HepG2 (cell line): ENCODE data around the gene SMARCD1. TPM values are rescaled to one million over a fixed set of nuclear protein-coding genes. Genes with fewer than 3 reads are reported as not detected.

ENCODE experiments used
- ATAC-seq: fragments of 200-7000 bp; cut with Tn5 transposase; 3 replicates; pipeline ENCODE4 v1.9.1; 2020; ENCODE audit warnings: mild to moderate bottlenecking, moderate library complexity
- BruUV-seq: library from RNA; stranded (reverse); fragments of 400-500 nt; replicated peaks from 2 replicates; lab custom pipeline; 2021; lab: Mats Ljungman, UMichigan
- CTCF ChIA-PET: fragments of 300-600 bp; formaldehyde crosslinking; extraction: SDS; loops from one replicate; lab custom pipeline; 2021; ENCODE audit warnings: low total read pairs, inconsistent platforms, low intra/inter-chr PET ratio; lab: Yijun Ruan, JAX
- POLR2A ChIA-PET: fragments of 350-600 bp; sonication (Branson Sonifier 250); formaldehyde crosslinking; loops from one replicate; lab custom pipeline; 2020; ENCODE audit warnings: antibody characterized with exemption, inconsistent platforms; lab: Yijun Ruan, JAX
- DNase-seq: peaks from one replicate; pipeline ENCODE4 v3.0.0-alpha.2; 2015; ENCODE audit warnings: low spot score
- FAIRE-seq: peaks from 3 replicates; lab custom pipeline; 2011; peaks lifted over from hg19 to GRCh38; lab: Jason Lieb, UNC
- H2AFZ ChIP-seq: one replicate; pipeline ENCODE4 v1.6.1; 2011; ENCODE audit warnings: low read length, inconsistent platforms
- H3K27ac ChIP-seq: fragments of 300-600 bp; 3 replicates; pipeline ENCODE4 v1.8.0; 2011; ENCODE audit warnings: mixed run types, mild to moderate bottlenecking, mixed read lengths, low read length, inconsistent platforms; ENCODE audit not compliant: insufficient read depth; ENCODE audit errors: extremely low read length
- H3K27me3 ChIP-seq, 2 experiments: fragments of 200-600 bp in 1 of 2; 2 replicates in 1 of 2; 3 replicates in 1 of 2; pipeline versions ENCODE4 v1.6.0 to v1.8.0; 2011; ENCODE audit warnings: low read length in 2 of 2, mild to moderate bottlenecking in 2 of 2, moderate library complexity in 2 of 2, inconsistent platforms in 1 of 2; ENCODE audit not compliant: insufficient read depth in 2 of 2, control insufficient read depth in 1 of 2
- H3K36me3 ChIP-seq, 2 experiments: fragments of 200-600 bp in 1 of 2; replicated peaks in 1 of 2; 2 replicates in 1 of 2; 3 replicates in 1 of 2; pipeline versions ENCODE4 v1.5.1 to v1.8.0; 2011; ENCODE audit warnings: low read length in 2 of 2, inconsistent platforms in 1 of 2; ENCODE audit not compliant: insufficient read depth in 2 of 2, control insufficient read depth in 1 of 2
- H3K4me1 ChIP-seq: 2 replicates; pipeline ENCODE4 v1.5.1; 2012; ENCODE audit warnings: low read length, inconsistent platforms; ENCODE audit not compliant: insufficient read depth
- H3K4me2 ChIP-seq: 2 replicates; pipeline ENCODE4 v1.6.0; 2011; ENCODE audit warnings: low read depth, low read length, inconsistent platforms
- H3K4me3 ChIP-seq, 3 experiments: fragments of 200-600 bp in 1 of 3; sonication (generic), shearing (Covaris generic) in 1 of 3; replicated peaks in 1 of 3; 2 replicates each; pipeline ENCODE4 v1.5.1; 2011 to 2016; ENCODE audit warnings: low read length in 3 of 3, inconsistent platforms in 2 of 3, low read depth in 2 of 3, mild to moderate bottlenecking in 2 of 3, control low read depth in 1 of 3, mixed read lengths in 1 of 3; ENCODE audit not compliant: insufficient read depth in 1 of 3
- H3K79me2 ChIP-seq: one replicate; pipeline ENCODE4 v1.6.1; 2011; ENCODE audit warnings: low read length, inconsistent platforms; ENCODE audit not compliant: insufficient read depth
- H3K9ac ChIP-seq: 2 replicates; pipeline ENCODE4 v1.6.0; 2011; ENCODE audit warnings: mild to moderate bottlenecking, low read depth, low read length, inconsistent platforms; ENCODE audit not compliant: insufficient read depth
- H3K9me3 ChIP-seq: 2 replicates; pipeline ENCODE4 v1.5.1; 2012; ENCODE audit warnings: mild to moderate bottlenecking, low read length
- H4K20me1 ChIP-seq: 2 replicates; pipeline ENCODE4 v1.6.0; 2011; ENCODE audit warnings: inconsistent platforms, mild to moderate bottlenecking, low read length, moderate library complexity; ENCODE audit not compliant: insufficient read depth
- FOXK2 ChIP-seq: fragments of 450-650 bp; IDR thresholded peaks from 2 replicates; pipeline ENCODE4 v1.6.1; 2016
- REPIN1 ChIP-seq: sonication (generic); formaldehyde crosslinking; IDR thresholded peaks from 2 replicates; pipeline ENCODE4 v1.8.0; 2022; ENCODE audit warnings: missing genetic modification reagents, low read depth, mild to moderate bottlenecking, borderline replicate concordance
- TBX2 ChIP-seq: sonication (generic); formaldehyde crosslinking; IDR thresholded peaks from 2 replicates; pipeline ENCODE4 v1.5.0; 2020; ENCODE audit warnings: missing genetic modification reagents, mild to moderate bottlenecking, borderline replicate concordance
- ZBTB42 ChIP-seq: sonication (generic); formaldehyde crosslinking; IDR thresholded peaks from 2 replicates; pipeline ENCODE4 v1.5.0; 2020; ENCODE audit warnings: mild to moderate bottlenecking, missing genetic modification reagents
- ZBTB49 ChIP-seq: sonication (generic); formaldehyde crosslinking; IDR thresholded peaks from 2 replicates; pipeline ENCODE4 v1.4.0; 2020; ENCODE audit warnings: missing genetic modification reagents, borderline replicate concordance
- ZNF512B ChIP-seq: sonication (generic); formaldehyde crosslinking; IDR thresholded peaks from 2 replicates; pipeline ENCODE4 v1.5.1; 2020; ENCODE audit warnings: missing genetic modification reagents, mild to moderate bottlenecking, borderline replicate concordance
- ZNF589 ChIP-seq: sonication (generic); formaldehyde crosslinking; conservative IDR thresholded peaks from 2 replicates; pipeline ENCODE4 v1.8.0; 2022; ENCODE audit warnings: mild to moderate bottlenecking, moderate library complexity, missing genetic modification reagents
- ZNF609 ChIP-seq: sonication (generic); formaldehyde crosslinking; IDR thresholded peaks from 2 replicates; pipeline ENCODE4 v1.4.0; 2020; ENCODE audit warnings: mild to moderate bottlenecking, missing genetic modification reagents, borderline replicate concordance
- WGBS: methylation state at CpG from one replicate; pipeline ENCODE4 v1.1.6; 2017; ENCODE audit warnings: low lambda C conversion rate; 5-methylcytosine and 5-hydroxymethylcytosine counted together
- in situ Hi-C: cut with HindIII; loops from 2 replicates; pipeline ENCODE4 v1.10.0; 2017; ENCODE audit warnings: low pct_unique_long_range_greater_than_20kb; ENCODE audit not compliant: extremely low pct_ligation_motif_present
- intact Hi-C: fragments of 100-400 bp; cut with micrococcal nuclease; formaldehyde crosslinking; loops from one replicate; pipeline ENCODE4 v1.10.0; 2022; ENCODE audit not compliant: unreplicated experiment
- polyA plus RNA-seq, 8 experiments: library from polyadenylated mRNA; depleted of rRNA in 3 of 8; stranded (reverse) in 7 of 8; unstranded in 1 of 8; fragments of >200 nt; fragmentation: Illumina TruSeq in 4 of 8; extraction: Trizol in 4 of 8; gene quantifications; 2 replicates each; pipeline versions ENCODE4 v1.2.1 to v1.2.3, GENCODE V29; 2011 to 2016; ENCODE audit warnings: low read depth in 4 of 8, missing spikeins in 1 of 8, mixed read lengths in 1 of 8; ENCODE audit not compliant: insufficient read depth in 1 of 8
- total RNA-seq, 5 experiments: library from RNA; depleted of rRNA; stranded (reverse); fragments of >200 nt; fragmentation: Illumina TruSeq; extraction: Trizol; gene quantifications; 2 replicates each; pipeline ENCODE4 v1.2.3, GENCODE V29; 2016; ENCODE audit warnings: low read depth in 1 of 5

Gene SMARCD1
- total and polyA plus RNA-seq, 2 of the 13 experiments (the other 11 are each of a cell fraction or from before 2014, with no cell fraction given), result 51.7 to 54.6 TPM

GRCh38 chr12:50051101-50051806 is 33.9 kb upstream of the SMARCD1 start:
- in situ Hi-C loops, result loop anchor here (10.0 kb wide), 1 partner anchor 186 kb away; no protein-coding TSS in a partner anchor
- TF ChIP-seq TBX2 (CRISPR knock-in tag) (no peak), ZNF609 (CRISPR knock-in tag) (no peak), ZNF589 (CRISPR knock-in tag) (no peak), ZNF512B (CRISPR knock-in tag) (no peak), FOXK2 (no peak), REPIN1 (CRISPR knock-in tag) (no peak), ZBTB49 (CRISPR knock-in tag) (no peak), ZBTB42 (CRISPR knock-in tag) (no peak)

More at GRCh38 chr12:50051101-50051806, 33.9 kb upstream of the SMARCD1 start:
- FAIRE-seq (no peak), ATAC-seq (peak; percentile 76), DNase-seq (no peak)
- peak overlapping the region in 2 of 3 experiments; percentile 28 to 59; a peak in 3 of 6 replicates for H3K4me3 ChIP-seq
- H2AFZ ChIP-seq, result no peak overlapping the region
- H4K20me1 ChIP-seq, result no peaks in the 10 kb centered on the region
- H3K79me2 ChIP-seq, result no peaks in the 10 kb centered on the region
- no peaks in the 10 kb centered on the region for H3K9me3 ChIP-seq
- no peak overlapping the region for H3K27ac ChIP-seq
- H3K4me2 ChIP-seq, result peak overlapping the region; percentile 90; the same call in 1 of the 2 replicates
- peaks cover 3 to 57% of the 10 kb centered on the region in 2 experiments; a peak in 4 of 5 replicates for H3K27me3 ChIP-seq
- no peak overlapping the region for H3K9ac ChIP-seq
- intact Hi-C loops, result no loop called here
- WGBS, result 38% methylated on average over 8 of the region's 14 CpGs
- POLR2A ChIA-PET, result no interaction called here
- CTCF ChIA-PET, result no interaction called here
- no peaks in the 10 kb centered on the region for H3K36me3 ChIP-seq
- BruUV-seq, result no TSS peak
- peaks cover 30% of the 10 kb centered on the region for H3K4me1 ChIP-seq
